NK-92 (cell line): ENCODE measurements around the gene PICALM.
"Not testable (repeated sequence)": the region's sequence is repeated elsewhere in the genome, so short reads cannot be mapped to it uniquely, and the experiment has no call there.

Experiments
- DNase-seq: peaks from one replicate; lab custom pipeline; 2025; ENCODE audit not compliant: unreplicated experiment; lab: John Stamatoyannopoulos, UW

Gene PICALM

GRCh38 chr11:86068951-86069407 is at the start of gene PICALM:
PICALM (minus strand) TSS chr11:86069084; CDS start chr11:86068780, 304 bp downstream.
- peak; percentile 85 for DNase-seq

GRCh38 chr11:86118253-86118652 is 49.4 kb upstream of the PICALM start:
- no peak for DNase-seq

- no peak for DNase-seq
These were observed 48.8 kb upstream of the PICALM start for GRCh38 chr11:86117712-86118063.

- no peak for DNase-seq
These were observed 48.3 kb upstream of the PICALM start for GRCh38 chr11:86117001-86117711.

- no peak for DNase-seq
These were observed 47.5 kb upstream of the PICALM start for GRCh38 chr11:86116386-86116726.

GRCh38 chr11:86115542-86116385 is 46.9 kb upstream of the PICALM start:
- no peak for DNase-seq

- DNase-seq: no peak
These were observed 40.2 kb upstream of the PICALM start for GRCh38 chr11:86108890-86109638.

- DNase-seq: no peak
These were observed 39.3 kb upstream of the PICALM start for GRCh38 chr11:86108191-86108590.

GRCh38 chr11:86106916-86107315 is 38.0 kb upstream of the PICALM start:
- no peak for DNase-seq

GRCh38 chr11:86106031-86106430 is 37.1 kb upstream of the PICALM start:
- DNase-seq: not testable (repeated sequence)

- not testable (repeated sequence) for DNase-seq
These were observed 36.7 kb upstream of the PICALM start for GRCh38 chr11:86105601-86106000.

GRCh38 chr11:86103808-86104207 is 34.9 kb upstream of the PICALM start:
- no peak for DNase-seq

GRCh38 chr11:86101941-86102407 is 33.1 kb upstream of the PICALM start:
- DNase-seq: no peak

GRCh38 chr11:86101493-86101892 is 32.6 kb upstream of the PICALM start:
- DNase-seq: no peak

- DNase-seq: no peak
These were observed 31.0 kb upstream of the PICALM start for GRCh38 chr11:86099874-86100273.

GRCh38 chr11:86097980-86098379 is 29.1 kb upstream of the PICALM start:
- DNase-seq: no peak

GRCh38 chr11:86091566-86091965 is 22.7 kb upstream of the PICALM start:
- DNase-seq: no peak

GRCh38 chr11:86091086-86091485 is 22.2 kb upstream of the PICALM start:
- DNase-seq: no peak

GRCh38 chr11:86089659-86090058 is 20.8 kb upstream of the PICALM start:
- no peak for DNase-seq

GRCh38 chr11:86087688-86088087 is 18.8 kb upstream of the PICALM start:
- not testable (repeated sequence) for DNase-seq

GRCh38 chr11:86087256-86087655 is 18.4 kb upstream of the PICALM start:
- no peak for DNase-seq
